Amniotic stem cell (primary cell): ENCODE data around the gene NPHS1.
"Not testable (repeated sequence)": the region's sequence is repeated elsewhere in the genome, so short reads cannot be mapped to it uniquely, and the experiment has no call there.

Source experiments
- DNase-seq: peaks from one replicate; lab custom pipeline; 2025; lab: John Stamatoyannopoulos, UW

NPHS1 gene

DNA sequence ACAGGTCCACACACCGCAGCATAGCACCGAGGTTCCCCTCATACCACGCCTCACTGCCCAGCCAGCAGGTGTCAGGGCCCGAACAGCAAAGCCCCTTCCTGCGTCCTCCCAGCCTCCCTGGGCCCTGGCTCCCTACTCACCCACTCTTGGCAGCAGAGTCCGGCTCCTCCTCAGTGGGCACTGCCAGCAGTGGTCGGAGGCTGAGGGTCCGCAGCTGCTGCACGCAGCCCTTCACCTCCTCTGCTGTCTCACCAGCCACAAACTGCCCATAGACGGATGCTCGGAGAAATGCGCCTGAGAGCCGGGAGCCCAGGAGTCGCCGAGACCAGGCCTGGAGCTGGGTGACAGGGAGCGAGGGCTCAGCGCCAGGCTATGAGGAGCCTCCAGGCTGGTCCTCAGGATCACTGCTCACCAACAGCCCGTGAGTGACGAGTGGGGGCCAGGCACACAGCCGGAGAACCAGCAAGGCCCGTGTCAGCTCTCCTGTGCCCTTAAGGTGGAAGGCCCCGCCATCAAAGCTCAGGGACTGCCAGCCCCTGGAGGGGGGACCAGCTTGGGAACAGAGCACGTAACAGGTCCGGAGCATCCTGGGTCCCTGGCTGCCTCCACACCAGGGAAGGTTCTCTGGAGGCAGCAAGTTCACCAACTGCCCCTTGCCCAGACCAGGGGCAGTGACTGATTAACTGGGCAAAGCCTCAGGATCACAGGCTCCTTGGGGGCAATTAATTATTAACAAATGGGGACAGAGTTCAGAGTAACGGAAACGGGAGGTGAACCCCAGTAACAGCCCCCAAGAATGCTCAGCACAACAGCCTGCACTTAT, 39.9 kb downstream of the NPHS1 start, which contains the start of gene PRODH2:
TSS of gene PRODH2 (minus strand) at position 626 of the 823 bp plus-strand sequence. CDS start at position 586, 40 bp downstream.
- DNase-seq, result no peak

GRCh38 chr19:35811317-35812219, 40.7 kb downstream of the NPHS1 start:
- DNase-seq, result no peak

GRCh38 chr19:35807633-35808032, 44.7 kb downstream of the NPHS1 start:
- DNase-seq, result no peak

- no peak for DNase-seq
Observed at GRCh38 chr19:35806597-35806996, 45.7 kb downstream of the NPHS1 start.

DNA sequence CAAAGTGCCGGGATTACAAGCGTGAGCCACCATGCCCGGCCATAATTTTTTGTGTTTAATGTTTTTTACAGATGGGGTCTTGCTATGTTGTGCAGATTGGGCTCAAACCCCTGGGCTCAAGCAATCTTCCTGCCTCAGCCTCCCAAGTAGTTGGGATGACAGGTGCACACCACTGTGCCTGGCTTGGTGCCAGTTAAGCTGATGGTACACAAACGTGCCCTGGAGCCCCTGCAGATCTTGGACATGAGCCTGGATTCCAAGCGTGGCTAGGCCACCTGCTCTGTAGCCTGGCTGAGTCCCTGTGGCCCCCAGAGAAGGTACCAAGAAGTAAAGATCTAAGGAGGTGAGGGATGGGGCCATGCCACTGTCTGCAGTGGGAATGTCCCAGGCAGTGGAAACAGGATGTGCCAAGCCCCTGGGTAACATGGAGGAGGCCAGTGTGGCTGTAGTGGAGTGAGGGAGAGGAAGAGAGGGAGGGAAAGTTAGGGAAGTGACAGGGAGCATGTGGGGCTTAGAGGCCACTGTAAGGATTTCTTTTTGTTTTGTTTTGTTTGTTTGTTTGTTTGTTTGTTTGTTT, 46.7 kb downstream of the NPHS1 start:
- DNase-seq, result no peak

DNA sequence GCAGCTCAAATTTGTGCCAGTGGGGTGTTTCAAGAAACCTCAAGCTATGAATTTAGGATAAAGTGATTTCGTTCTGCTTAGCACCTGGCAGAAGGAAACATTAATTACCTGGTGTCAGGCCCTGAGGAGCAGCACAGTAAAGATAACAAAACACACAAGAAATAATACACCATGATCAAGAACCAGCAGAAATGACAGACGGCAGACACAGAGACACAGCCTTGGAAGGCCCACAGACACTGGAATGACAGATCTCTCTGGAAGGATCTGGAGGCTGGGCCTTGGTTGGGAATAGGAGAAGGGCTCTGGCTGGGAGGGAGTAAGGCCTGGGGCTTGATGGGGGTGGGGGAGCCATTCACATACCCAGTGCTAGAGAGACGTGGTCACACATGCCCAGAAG, 50.5 kb downstream of the NPHS1 start:
- DNase-seq, result no peak

DNA sequence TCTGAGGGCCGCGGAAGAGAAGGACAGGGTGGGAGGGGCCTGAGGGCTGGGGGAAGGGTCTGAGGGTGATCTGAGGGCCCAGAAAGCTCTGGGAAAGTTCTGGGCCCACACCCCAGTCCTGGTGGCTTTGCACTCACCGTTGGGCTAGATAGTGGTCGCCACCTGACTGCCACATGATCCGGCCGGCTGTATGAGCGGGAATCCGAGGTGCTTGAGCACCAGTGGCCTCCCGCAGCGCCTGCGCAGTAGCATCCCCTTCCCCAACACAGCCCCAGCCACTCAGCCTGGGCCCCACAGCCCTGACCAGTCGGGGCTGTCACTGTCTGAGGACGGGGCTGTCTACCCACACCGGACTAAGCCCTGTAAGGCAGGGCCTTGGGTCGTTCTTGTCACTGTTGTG, 54.6 kb downstream of the NPHS1 start:
- no peak for DNase-seq

DNA sequence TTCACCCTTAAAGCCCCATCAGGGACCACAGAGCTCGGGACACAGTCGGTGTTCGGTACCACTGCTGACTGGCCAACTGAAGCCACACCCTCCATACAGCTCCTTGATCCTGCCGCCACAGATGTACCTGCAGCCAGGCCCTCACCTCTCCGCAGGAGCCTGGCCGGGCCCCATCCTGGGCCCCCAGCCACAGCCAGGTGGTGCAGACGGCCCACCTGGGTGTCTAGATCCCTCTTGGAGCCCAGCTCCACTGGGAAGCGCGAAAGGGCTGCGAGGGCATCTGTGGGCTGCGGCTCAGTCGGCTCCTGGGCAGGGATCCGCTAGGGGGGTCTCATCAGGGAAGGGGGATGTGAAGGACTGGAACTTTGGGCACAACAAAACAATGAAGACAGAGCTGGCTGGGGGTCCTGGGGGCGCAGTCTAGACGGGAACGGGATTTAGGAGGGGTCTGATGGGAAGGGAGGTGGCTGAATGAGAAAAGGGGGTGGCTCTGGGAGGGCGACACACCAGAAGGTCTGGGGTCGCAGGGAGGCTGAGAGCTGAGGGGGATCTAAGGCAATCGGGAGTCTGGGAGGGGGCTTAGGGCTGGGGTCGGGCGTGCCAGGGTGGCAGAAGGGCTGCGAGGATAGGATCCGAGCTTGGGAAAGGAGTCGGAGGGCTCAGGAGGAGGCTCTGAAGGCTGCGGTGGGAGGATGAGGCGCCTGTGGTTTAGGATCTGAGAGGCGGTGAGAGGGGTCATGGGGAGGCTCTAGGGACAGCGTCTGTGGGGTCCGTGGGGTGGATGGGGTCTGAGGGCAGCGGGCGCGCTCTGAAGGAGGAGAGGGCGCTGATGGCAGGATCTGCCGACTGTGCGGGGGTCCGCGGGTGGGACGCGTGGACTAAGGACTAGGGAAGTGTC, 55.4 kb downstream of the NPHS1 start:
- DNase-seq, result no peak

DNA sequence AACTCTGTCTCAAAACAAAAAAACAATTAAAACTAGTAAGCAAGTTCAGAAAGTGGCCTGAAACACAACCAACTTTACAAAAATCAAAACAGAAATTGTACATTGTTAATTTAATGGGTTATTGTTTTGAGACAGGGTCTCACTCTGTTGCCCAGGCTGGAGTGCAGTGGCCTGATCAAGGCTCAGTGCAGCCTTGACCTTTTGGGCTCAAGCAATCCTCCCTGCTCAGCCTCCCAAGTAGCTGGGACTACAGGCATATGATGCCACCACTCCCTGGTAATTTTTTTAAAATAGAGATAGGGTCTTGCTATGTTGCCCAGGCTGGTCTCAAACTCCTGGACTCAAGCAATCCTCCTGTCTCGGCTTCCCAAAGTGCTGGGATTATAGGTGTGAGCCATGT, 56.7 kb downstream of the NPHS1 start:
- not testable (repeated sequence) for DNase-seq

DNA sequence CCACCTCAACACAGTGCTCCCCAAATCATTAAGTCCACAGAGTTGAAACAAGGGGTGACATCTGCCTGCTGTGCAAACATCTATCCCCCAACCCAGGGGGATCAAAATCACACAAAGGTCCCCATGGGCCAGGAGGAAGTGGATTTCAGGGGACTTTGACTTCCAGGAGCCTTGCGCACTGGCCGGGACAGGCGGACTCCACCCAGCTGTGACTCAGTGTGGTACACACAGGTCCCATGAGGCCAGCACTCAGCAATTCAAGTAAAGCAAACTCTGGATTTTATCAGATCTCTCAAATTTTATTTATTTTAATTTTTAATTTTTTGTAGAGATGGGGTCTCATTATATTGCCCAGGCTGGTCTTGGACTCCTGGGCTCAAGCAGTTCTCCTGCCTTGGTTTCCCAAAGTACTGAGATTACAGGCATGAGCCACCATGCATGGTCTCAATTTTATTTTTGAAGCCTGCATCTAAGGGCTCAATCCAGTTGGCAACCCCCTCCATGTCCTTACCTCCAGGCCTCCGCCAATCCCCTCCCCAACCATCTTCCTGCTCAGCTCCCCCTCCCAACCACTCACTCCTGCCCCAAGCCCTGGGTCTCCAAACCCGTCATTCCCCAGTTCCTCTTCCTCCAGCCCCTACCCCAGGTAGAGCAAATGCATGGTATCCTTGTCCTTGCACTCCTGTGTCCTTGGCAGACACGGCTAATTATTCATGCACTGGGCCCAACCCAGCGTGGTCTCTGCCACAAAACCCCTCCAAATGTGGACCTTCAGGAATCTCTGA, 58.7 kb downstream of the NPHS1 start:
- DNase-seq, result no peak

GRCh38 chr19:35792888-35793287, 59.4 kb downstream of the NPHS1 start:
- no peak for DNase-seq

DNA sequence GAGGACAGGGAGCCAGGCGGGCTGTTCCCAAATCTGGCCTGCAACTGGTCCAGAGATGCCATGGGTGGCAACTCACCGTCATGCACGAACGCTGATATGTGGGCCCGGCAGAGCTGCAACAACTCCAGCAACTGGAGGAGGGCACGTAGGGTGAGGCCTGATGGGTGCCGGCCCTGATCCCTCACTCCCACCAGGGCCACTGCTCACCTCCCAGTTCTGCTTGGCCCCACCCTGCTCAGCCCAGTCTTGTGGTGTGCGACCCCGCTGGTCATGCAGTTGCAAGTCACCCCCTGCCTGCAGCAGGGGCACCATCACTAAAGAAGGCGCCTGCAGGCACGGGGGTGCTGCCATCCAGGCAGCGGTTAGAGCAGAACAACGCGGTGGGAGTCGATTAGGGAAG, 60.0 kb downstream of the NPHS1 start:
- no peak for DNase-seq

GRCh38 chr19:35791814-35792279, 60.5 kb downstream of the NPHS1 start:
- DNase-seq, result no peak

- DNase-seq, result no peak
Observed at GRCh38 chr19:35790981-35791813, 61.1 kb downstream of the NPHS1 start.

DNA sequence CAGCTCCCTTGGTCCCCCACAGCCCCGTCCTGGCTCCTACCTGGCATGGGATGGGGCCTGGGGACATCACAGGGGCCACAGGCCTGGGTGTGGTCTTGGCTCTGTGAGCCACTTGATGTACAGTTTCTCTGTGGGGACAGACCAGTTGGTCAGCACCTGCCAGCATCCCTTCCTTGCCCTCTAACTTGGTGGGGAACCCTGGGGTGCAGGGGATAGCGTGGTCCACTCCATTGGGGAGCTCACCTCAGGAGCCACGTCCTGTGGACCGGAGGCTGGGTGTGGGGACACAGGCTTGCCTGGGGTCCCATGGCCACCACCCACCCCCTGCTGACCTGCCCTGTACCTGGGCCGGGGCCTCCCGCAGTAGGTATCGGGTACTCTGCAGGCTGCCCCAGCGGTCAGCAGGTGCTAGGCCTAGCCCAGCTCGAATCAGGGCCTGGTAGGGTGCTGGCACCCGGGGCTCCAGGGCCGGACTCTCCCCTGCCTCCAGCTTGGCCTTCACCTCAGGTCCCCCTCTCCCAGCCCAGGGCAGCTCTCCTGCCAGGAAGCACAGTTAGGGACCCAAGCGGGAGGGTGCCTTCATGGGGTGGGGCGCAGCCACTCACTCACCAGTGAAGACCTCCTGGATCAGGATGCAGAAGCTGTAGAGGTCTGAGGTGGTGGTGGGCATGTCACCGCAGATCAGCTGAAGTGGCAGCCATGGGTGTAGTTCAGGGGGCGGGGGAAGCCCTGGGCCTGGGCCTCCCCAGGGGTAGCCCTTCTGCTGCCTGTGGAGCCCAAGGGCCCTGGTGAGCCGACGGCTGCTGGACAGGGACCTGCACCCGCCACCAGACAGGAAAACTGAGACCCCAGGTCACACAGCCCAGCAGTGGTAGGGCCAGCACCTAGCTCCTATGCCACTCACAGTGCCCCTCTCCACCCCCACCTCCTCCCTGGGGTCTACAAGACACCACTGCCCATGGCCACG, 62.0 kb downstream of the NPHS1 start:
- DNase-seq, result no peak

DNA sequence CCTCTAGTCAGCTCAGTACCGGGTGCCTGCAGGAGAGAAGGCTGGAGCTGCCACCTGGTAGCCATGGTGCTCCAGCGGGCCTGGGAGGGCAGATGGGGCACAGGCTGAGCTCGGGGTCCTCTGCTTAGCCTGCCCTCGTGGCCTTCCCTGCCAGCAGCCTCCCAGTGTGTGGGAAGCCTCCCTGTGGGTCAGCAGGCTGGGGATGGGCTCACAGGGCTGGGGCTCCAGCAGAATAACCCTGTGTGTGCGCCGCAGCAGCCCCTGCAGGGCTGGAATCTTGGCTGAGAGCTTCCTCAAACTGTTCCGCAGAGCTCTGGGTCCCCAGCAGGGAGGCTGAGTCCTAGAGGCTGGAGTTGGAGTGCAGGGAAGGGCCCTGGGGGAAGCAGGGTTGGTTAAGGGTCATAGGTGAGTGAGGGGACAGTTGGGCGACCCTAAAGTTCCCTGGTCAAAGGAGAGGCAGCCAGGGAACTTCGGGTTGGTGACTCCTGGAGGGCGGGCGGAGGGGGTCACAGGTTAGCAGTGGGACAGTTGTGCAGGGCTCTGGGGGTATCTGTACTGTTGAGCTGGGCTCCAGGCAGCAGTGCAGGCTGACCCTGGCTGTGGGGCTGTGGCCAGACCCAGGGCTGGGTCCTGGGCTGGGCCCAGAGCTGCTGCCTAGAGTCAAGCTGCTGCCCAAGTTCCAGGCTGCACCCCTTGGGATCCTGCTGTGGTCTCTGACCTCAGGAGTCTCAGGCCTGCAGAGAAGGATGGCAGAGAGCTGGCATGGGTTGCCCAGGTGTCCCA, 62.9 kb downstream of the NPHS1 start:
- no peak for DNase-seq

DNA sequence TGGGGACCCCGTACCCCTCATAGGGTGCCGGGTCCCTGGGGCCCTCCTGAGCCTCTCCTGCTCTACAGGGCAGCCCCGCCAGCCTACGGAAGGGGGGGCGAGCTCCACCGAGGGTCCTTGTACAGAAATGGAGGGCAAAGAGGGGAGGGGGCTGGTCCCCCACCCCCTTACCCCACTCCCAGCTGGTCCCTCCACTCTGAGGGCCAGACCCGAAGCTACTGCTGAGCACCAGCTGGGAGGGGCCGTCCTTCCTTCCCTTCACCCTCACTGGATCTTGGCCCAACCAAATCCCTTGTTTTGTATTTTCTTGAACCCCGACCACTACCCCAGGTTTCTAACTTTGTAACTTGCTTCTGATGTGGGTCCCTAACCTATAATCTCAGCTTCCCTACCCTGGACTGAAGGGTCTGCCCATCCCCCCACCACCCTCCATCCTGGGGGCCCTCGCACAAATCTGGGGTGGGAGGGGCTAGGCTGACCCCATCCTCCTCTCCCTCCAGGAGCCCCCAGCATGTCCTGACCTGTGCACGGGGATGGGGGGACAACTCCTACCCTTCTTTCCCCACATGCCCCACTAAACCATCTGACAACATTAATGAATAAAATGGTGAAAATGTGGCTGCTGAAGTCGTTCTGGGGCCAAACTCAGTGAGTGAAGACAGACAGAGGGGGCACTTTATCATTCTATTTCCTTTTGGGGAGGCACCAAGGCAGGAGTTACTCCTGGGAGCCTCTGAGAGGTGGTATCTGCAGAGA, 63.9 kb downstream of the NPHS1 start:
- DNase-seq, result no peak
